HCT116 (cell line): Measurements from ENCODE around the gene SLA2. TPM values are rescaled to one million over a fixed set of nuclear protein-coding genes. Genes with fewer than 3 reads are reported as not detected.

ENCODE experiments used
- ATAC-seq: fragments of 200-7000 bp; cut with Tn5 transposase; 2 replicates; pipeline ENCODE4 v1.9.1; 2020; ENCODE audit warnings: mild to moderate bottlenecking, moderate library complexity
- BruUV-seq: library from RNA; stranded (reverse); fragments of 400-500 nt; replicated peaks from 2 replicates; lab custom pipeline; 2021; lab: Mats Ljungman, UMichigan
- CTCF ChIA-PET: fragments of 300-600 bp; sonication (Branson Sonifier 250); formaldehyde crosslinking; loops from one replicate; lab custom pipeline; 2021; ENCODE audit warnings: antibody characterized with exemption; lab: Charles Lee
- POLR2A ChIA-PET: fragments of 300-600, 350-600 bp; sonication (Branson Sonifier 250); formaldehyde crosslinking; loops from one replicate; lab custom pipeline; 2021; ENCODE audit warnings: antibody characterized with exemption; lab: Charles Lee
- RAD21 ChIA-PET, 2 experiments: fragments of 300-600 bp; sonication (Branson Sonifier 250); formaldehyde crosslinking; loops; one replicate each; lab custom pipeline; 2023; ENCODE audit warnings: low total read pairs in 2 of 2; ENCODE audit not compliant: uncharacterized antibody in 2 of 2, unreplicated experiment in 2 of 2, low non-redundant PET in 1 of 2; lab: Charles Lee
- DNase-seq: peaks from one replicate; pipeline ENCODE4 v3.0.0-alpha.2; 2010; ENCODE audit warnings: low read depth, low spot score
- H2AFZ ChIP-seq: fragments of 200-600 bp; shearing (Covaris generic), sonication (generic); 2 replicates; pipeline ENCODE4 v1.6.1; 2017; ENCODE audit warnings: low read depth, mixed run types, mixed read lengths, antibody characterized with exemption, low read length; ENCODE audit not compliant: poor library complexity, severe bottlenecking
- H3K27ac ChIP-seq: 2 replicates; pipeline ENCODE4 v1.5.1; 2012; ENCODE audit warnings: low read depth, low read length
- H3K27me3 ChIP-seq: fragments of 200-600 bp; sonication (generic); 2 replicates; pipeline ENCODE4 v1.6.1; 2016; ENCODE audit warnings: mixed run types, low read length, mixed read lengths; ENCODE audit not compliant: insufficient read depth
- H3K36me3 ChIP-seq, 2 experiments: fragments of 200-500 bp in 1 of 2; fragments of 200-600 bp in 1 of 2; sonication (Bioruptor generic) in 1 of 2; sonication (generic) in 1 of 2; 2 replicates each; pipeline versions ENCODE4 v1.5.1 to v1.6.1; 2014 to 2016; ENCODE audit warnings: low read length in 2 of 2, inconsistent platforms in 1 of 2, mixed read lengths in 1 of 2, mixed run types in 1 of 2; ENCODE audit not compliant: insufficient read depth in 2 of 2, control insufficient read depth in 1 of 2
- H3K4me1 ChIP-seq, 2 experiments: fragments of 200-600 bp in 1 of 2; sonication (generic) in 1 of 2; 2 replicates each; pipeline versions ENCODE4 v1.5.1 to v1.6.1; 2012 to 2017; ENCODE audit warnings: low read length in 2 of 2, inconsistent platforms in 1 of 2, mild to moderate bottlenecking in 1 of 2, mixed read lengths in 1 of 2, mixed run types in 1 of 2, moderate library complexity in 1 of 2; ENCODE audit not compliant: insufficient read depth in 2 of 2, control insufficient read depth in 1 of 2
- H3K4me2 ChIP-seq: fragments of 200-600 bp; sonication (generic); 2 replicates; pipeline ENCODE4 v1.6.1; 2017; ENCODE audit warnings: mixed run types, low read length, mixed read lengths
- H3K4me3 ChIP-seq, 2 experiments: fragments of 200-600 bp in 1 of 2; sonication (generic) in 1 of 2; replicated peaks in 1 of 2; 2 replicates each; pipeline ENCODE4 v1.5.1; 2011 to 2016; ENCODE audit warnings: low read length in 2 of 2, control low read depth in 1 of 2, low read depth in 1 of 2, mild to moderate bottlenecking in 1 of 2, mixed read lengths in 1 of 2, mixed run types in 1 of 2
- H3K79me2 ChIP-seq: fragments of 200-600 bp; sonication (generic); 2 replicates; pipeline ENCODE4 v1.6.1; 2017; ENCODE audit warnings: mild to moderate bottlenecking, mixed run types, low read length, moderate library complexity, mixed read lengths; ENCODE audit not compliant: insufficient read depth
- H3K9ac ChIP-seq: fragments of 200-600 bp; sonication (generic); 2 replicates; pipeline ENCODE4 v1.6.1; 2016; ENCODE audit warnings: low read length, mixed read lengths
- H3K9me2 ChIP-seq: fragments of 200-600 bp; sonication (generic), shearing (Covaris generic); 2 replicates; pipeline ENCODE4 v1.6.1; 2017; ENCODE audit warnings: mixed run types, mild to moderate bottlenecking, moderate library complexity; ENCODE audit not compliant: insufficient read depth
- H3K9me3 ChIP-seq, 2 experiments: fragments of 200-500 bp in 1 of 2; fragments of 200-600 bp in 1 of 2; sonication (Bioruptor generic) in 1 of 2; sonication (generic) in 1 of 2; 2 replicates each; pipeline ENCODE4 v1.6.1; 2014 to 2017; ENCODE audit warnings: low read length in 2 of 2, mixed read lengths in 2 of 2, inconsistent platforms in 1 of 2, low read depth in 1 of 2, mild to moderate bottlenecking in 1 of 2, mixed run types in 1 of 2, moderate library complexity in 1 of 2; ENCODE audit not compliant: control insufficient read depth in 1 of 2, insufficient read depth in 1 of 2
- H4K20me1 ChIP-seq: fragments of 200-600 bp; sonication (generic), shearing (Covaris generic); 2 replicates; pipeline ENCODE4 v1.6.1; 2017; ENCODE audit warnings: mixed run types, mild to moderate bottlenecking, moderate library complexity; ENCODE audit not compliant: insufficient read depth
- CBX3 ChIP-seq: IDR thresholded peaks from 2 replicates; pipeline ENCODE4 v1.6.1; 2012; ENCODE audit warnings: low read depth
- CEBPB ChIP-seq: IDR thresholded peaks from 2 replicates; pipeline ENCODE4 v1.6.1; 2012; ENCODE audit warnings: low read depth
- EGR1 ChIP-seq: IDR thresholded peaks from 2 replicates; pipeline ENCODE4 v1.6.1; 2012; ENCODE audit warnings: low read depth
- ELF1 ChIP-seq: IDR thresholded peaks from 2 replicates; pipeline ENCODE4 v1.6.1; 2012; ENCODE audit warnings: low read depth, borderline replicate concordance
- EZH2 ChIP-seq: fragments of 200-600 bp; sonication (generic); IDR thresholded peaks from 2 replicates; pipeline ENCODE4 v1.6.1; 2017; ENCODE audit warnings: antibody characterized with exemption, mixed run types
- JUND ChIP-seq: IDR thresholded peaks from 2 replicates; pipeline ENCODE4 v1.6.1; 2012
- POLR2A ChIP-seq: IDR thresholded peaks from 2 replicates; pipeline ENCODE4 v1.7.0; 2011; ENCODE audit warnings: borderline replicate concordance; ENCODE audit not compliant: insufficient read depth, insufficient read length; ENCODE audit errors: extremely low read depth
- SRF ChIP-seq: IDR thresholded peaks from 2 replicates; pipeline ENCODE4 v1.6.1; 2012; ENCODE audit warnings: low read depth
- TCF7L2 ChIP-seq: IDR thresholded peaks from 2 replicates; pipeline ENCODE4 v1.7.0; 2011; ENCODE audit warnings: borderline replicate concordance, inconsistent platforms; ENCODE audit not compliant: insufficient read depth, insufficient read length; ENCODE audit errors: extremely low read depth
- ZFX ChIP-seq: fragments of 450-650 bp; IDR thresholded peaks from 2 replicates; pipeline ENCODE4 v1.6.1; 2017
- ZNF274 ChIP-seq: fragments of 200-500 bp; sonication (Bioruptor generic); IDR thresholded peaks from 2 replicates; pipeline ENCODE4 v1.6.1; 2014; ENCODE audit warnings: mild to moderate bottlenecking, low read depth, low read length, inconsistent platforms
- intact Hi-C: fragments of 100-400 bp; cut with micrococcal nuclease; formaldehyde crosslinking; loops from 2 replicates; pipeline ENCODE4 v1.10.0; 2022
- total RNA-seq: library from RNA; stranded (reverse); gene quantifications from one replicate; pipeline ENCODE4 v1.2.1, GENCODE V29; 2021; ENCODE audit not compliant: unreplicated experiment
- TF ChIP-seq, protein P1 (sequence below), 3 experiments: fragments of 200-600 bp in 1 of 3; sonication (generic) in 1 of 3; IDR thresholded peaks in 2 of 3; conservative IDR thresholded peaks in 1 of 3; 2 replicates each; pipeline ENCODE4 v1.5.1; 2012 to 2017; ENCODE audit warnings: low read depth in 2 of 3, low read length in 2 of 3, antibody characterized with exemption in 1 of 3, borderline replicate concordance in 1 of 3, control low read depth in 1 of 3, mild to moderate bottlenecking in 1 of 3, mixed read lengths in 1 of 3, mixed run types in 1 of 3, moderate library complexity in 1 of 3; ENCODE audit not compliant: insufficient read depth in 1 of 3
- TF ChIP-seq, protein P2 (sequence below): IDR thresholded peaks from 2 replicates; pipeline ENCODE4 v1.6.1; 2012
- TF ChIP-seq, protein P3 (sequence below): IDR thresholded peaks from 2 replicates; pipeline ENCODE4 v1.6.1; 2011; ENCODE audit warnings: mild to moderate bottlenecking, low read length, moderate library complexity; ENCODE audit not compliant: insufficient replicate concordance; ENCODE audit errors: extremely low read depth
- TF ChIP-seq, protein P4 (sequence below): IDR thresholded peaks from 2 replicates; pipeline ENCODE4 v1.6.1; 2012; ENCODE audit warnings: low read depth

Gene SLA2
- total RNA-seq, 1 experiment from 2014 or later = 0.12 TPM

DNA sequence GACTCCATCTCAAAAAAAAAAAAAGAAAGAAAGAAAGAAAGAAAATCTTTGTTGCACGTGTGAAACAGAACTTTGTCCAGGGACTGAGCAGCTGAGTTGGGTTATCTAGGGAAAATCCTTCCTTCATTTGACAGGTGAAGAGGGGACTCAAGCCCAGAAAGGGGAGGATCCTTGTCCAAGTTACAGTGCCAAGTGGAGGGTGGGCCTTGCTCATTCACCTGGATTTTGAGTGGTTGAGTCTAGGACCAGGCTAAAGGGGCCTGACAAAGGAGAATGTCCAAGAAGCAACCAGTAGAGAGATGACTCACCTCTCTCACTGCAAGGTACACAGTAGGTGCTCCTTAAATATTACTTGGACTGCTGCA is 69.9 kb downstream of the SLA2 start:
- Histone ChIP-seq H3K79me2 (peaks cover 16% of the 10 kb centered on the region), H4K20me1 (no peaks in the 10 kb centered on the region), H3K9me3 (no peaks in the 10 kb centered on the region), H3K27ac (no peak overlapping the region), H3K36me3 (peaks cover 4 to 8% of the 10 kb centered on the region in 2 experiments), H3K4me2 (peak overlapping the region; percentile 100; the same call in 1 of the 2 replicates), H3K9me2 (no peaks in the 10 kb centered on the region), H3K4me3 (no peak overlapping the region), H3K27me3 (no peaks in the 10 kb centered on the region), H3K4me1 (peaks cover 21 to 29% of the 10 kb centered on the region in 2 experiments), H2AFZ (no peak overlapping the region), H3K9ac (no peak overlapping the region)
- ChIA-PET POLR2A (no interaction called here), CTCF (interaction anchor here (0.6 to 1.8 kb wide), 2 partner anchors 29 to 414 kb away, joined by 4 to 5 read pairs; partner anchors contain the start of gene RAB5IF), RAD21 (no interaction called here)
- intact Hi-C loops = no loop called here
- TF ChIP-seq EZH2 = no peak
- TF ChIP-seq CEBPB = no peak
- TF ChIP-seq POLR2A = no peak
- TF ChIP-seq ZNF274 = no peak
- TF ChIP-seq TCF7L2 = no peak
- no peak for TF ChIP-seq CBX3
- no peak for TF ChIP-seq JUND
- TF ChIP-seq, protein P1, sequence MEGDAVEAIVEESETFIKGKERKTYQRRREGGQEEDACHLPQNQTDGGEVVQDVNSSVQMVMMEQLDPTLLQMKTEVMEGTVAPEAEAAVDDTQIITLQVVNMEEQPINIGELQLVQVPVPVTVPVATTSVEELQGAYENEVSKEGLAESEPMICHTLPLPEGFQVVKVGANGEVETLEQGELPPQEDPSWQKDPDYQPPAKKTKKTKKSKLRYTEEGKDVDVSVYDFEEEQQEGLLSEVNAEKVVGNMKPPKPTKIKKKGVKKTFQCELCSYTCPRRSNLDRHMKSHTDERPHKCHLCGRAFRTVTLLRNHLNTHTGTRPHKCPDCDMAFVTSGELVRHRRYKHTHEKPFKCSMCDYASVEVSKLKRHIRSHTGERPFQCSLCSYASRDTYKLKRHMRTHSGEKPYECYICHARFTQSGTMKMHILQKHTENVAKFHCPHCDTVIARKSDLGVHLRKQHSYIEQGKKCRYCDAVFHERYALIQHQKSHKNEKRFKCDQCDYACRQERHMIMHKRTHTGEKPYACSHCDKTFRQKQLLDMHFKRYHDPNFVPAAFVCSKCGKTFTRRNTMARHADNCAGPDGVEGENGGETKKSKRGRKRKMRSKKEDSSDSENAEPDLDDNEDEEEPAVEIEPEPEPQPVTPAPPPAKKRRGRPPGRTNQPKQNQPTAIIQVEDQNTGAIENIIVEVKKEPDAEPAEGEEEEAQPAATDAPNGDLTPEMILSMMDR (IDR thresholded peaks at IDR 0.05 in 2 of 3, conservative IDR thresholded peaks at IDR 0.05 in 1 of 3; ENCODE audit: borderline replicate concordance in 1 of 3, insufficient read depth in 1 of 3, low read depth in 2 of 3, low read length in 2 of 3) = no peak
- no peak for TF ChIP-seq SRF
- no peak for TF ChIP-seq ZFX
- TF ChIP-seq, protein P2, sequence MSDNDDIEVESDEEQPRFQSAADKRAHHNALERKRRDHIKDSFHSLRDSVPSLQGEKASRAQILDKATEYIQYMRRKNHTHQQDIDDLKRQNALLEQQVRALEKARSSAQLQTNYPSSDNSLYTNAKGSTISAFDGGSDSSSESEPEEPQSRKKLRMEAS = no peak
- no peak for TF ChIP-seq EGR1
- no peak for TF ChIP-seq ELF1
- TF ChIP-seq, protein P3, sequence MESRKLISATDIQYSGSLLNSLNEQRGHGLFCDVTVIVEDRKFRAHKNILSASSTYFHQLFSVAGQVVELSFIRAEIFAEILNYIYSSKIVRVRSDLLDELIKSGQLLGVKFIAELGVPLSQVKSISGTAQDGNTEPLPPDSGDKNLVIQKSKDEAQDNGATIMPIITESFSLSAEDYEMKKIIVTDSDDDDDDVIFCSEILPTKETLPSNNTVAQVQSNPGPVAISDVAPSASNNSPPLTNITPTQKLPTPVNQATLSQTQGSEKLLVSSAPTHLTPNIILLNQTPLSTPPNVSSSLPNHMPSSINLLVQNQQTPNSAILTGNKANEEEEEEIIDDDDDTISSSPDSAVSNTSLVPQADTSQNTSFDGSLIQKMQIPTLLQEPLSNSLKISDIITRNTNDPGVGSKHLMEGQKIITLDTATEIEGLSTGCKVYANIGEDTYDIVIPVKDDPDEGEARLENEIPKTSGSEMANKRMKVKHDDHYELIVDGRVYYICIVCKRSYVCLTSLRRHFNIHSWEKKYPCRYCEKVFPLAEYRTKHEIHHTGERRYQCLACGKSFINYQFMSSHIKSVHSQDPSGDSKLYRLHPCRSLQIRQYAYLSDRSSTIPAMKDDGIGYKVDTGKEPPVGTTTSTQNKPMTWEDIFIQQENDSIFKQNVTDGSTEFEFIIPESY = no peak
- TF ChIP-seq, protein P4, sequence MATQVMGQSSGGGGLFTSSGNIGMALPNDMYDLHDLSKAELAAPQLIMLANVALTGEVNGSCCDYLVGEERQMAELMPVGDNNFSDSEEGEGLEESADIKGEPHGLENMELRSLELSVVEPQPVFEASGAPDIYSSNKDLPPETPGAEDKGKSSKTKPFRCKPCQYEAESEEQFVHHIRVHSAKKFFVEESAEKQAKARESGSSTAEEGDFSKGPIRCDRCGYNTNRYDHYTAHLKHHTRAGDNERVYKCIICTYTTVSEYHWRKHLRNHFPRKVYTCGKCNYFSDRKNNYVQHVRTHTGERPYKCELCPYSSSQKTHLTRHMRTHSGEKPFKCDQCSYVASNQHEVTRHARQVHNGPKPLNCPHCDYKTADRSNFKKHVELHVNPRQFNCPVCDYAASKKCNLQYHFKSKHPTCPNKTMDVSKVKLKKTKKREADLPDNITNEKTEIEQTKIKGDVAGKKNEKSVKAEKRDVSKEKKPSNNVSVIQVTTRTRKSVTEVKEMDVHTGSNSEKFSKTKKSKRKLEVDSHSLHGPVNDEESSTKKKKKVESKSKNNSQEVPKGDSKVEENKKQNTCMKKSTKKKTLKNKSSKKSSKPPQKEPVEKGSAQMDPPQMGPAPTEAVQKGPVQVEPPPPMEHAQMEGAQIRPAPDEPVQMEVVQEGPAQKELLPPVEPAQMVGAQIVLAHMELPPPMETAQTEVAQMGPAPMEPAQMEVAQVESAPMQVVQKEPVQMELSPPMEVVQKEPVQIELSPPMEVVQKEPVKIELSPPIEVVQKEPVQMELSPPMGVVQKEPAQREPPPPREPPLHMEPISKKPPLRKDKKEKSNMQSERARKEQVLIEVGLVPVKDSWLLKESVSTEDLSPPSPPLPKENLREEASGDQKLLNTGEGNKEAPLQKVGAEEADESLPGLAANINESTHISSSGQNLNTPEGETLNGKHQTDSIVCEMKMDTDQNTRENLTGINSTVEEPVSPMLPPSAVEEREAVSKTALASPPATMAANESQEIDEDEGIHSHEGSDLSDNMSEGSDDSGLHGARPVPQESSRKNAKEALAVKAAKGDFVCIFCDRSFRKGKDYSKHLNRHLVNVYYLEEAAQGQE = no peak
- no peak for DNase-seq
- BruUV-seq = no TSS peak
- ATAC-seq = no peak
